ENCODE data around the gene GLT8D2.

GLT8D2 gene

GRCh38 chr12:104049903-104050356 is at the start of gene GLT8D2:
GLT8D2 (minus strand) TSS chr12:104050187; CDS start chr12:104019648, 30,539 bp downstream.
- no peak for DNase-seq (ENCODE audit: low read depth)

DNA sequence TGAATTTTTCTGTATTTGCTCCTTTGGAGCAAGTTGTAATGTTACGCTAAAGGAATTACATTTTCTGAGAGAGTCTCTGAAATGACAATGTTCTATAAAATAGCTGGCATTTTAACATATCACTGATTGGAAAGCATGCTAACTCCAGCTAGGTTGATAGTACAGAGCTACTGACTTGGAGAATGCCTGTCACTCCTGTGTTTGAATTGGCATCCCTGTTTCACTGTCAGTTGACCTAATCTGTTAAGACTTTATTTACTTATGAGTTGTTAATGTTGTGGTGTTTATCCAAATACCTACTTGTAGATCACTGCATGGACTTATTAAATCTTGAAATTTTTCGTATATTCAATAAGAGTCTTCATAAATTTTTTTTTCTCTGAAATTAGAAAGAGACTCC is 48.0 kb upstream of the GLT8D2 start:
- DNase-seq (ENCODE audit: low read depth) = no peak

GRCh38 chr12:104095289-104095688 is 45.3 kb upstream of the GLT8D2 start:
- no peak for DNase-seq (ENCODE audit: low read depth)

GRCh38 chr12:104094284-104094683 is 44.3 kb upstream of the GLT8D2 start:
- DNase-seq (ENCODE audit: low read depth) = no peak

GRCh38 chr12:104091136-104091535 is 41.1 kb upstream of the GLT8D2 start:
- no peak for DNase-seq (ENCODE audit: low read depth)

DNA sequence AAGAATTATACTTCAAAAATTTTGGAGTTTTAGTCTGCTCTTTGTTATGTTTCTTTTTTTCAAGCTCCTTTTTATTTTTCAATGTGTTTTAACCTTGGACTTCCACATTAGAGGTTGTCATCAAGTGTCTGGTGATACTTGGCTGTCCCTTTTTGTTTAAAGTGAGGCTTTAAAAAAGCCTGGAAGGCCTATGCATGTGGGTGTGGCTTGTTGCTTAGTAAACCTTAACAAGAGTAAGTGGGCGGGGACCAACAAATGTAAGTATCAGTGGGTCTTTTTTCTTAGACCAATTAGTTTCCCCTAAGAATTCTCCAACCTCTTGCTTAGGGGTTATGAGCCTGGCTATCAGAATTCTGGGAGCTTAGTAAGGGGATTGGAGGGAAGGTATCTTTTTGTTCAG is 40.7 kb upstream of the GLT8D2 start:
- no peak for DNase-seq (ENCODE audit: low read depth)

DNA sequence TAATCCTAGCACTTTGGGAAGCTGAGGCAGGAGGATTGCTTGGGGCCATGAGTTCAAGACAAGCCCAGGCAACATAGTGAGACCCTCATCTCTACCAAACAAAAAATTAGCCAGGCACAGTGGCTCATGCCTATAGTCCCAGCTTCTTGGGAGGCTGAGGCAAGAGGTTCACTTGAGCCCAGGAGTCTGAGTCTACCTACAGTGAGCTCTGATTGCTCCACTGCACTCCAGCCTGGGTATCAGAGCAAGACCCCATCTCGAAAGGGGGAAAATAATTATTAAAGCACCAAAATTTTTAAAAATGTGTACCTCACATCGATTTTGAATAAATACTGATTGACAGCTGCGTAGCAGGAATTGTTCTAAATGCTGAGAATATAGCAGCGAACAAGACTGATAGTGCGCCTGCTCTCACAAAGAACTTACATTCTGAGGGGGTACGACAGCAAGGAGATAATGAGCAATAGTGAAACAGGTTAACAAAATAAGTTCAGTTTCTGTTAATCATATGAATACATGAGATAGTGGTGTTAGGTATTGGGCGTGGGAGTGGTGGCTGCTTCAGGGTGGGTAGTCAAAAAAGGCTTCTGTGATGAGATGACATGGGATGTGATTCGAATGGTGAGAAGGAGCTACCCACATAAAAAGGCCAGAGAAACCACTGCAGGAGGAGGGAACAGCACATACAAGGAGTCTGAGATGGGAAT is 33.9 kb upstream of the GLT8D2 start:
- DNase-seq (ENCODE audit: low read depth) = no peak

DNA sequence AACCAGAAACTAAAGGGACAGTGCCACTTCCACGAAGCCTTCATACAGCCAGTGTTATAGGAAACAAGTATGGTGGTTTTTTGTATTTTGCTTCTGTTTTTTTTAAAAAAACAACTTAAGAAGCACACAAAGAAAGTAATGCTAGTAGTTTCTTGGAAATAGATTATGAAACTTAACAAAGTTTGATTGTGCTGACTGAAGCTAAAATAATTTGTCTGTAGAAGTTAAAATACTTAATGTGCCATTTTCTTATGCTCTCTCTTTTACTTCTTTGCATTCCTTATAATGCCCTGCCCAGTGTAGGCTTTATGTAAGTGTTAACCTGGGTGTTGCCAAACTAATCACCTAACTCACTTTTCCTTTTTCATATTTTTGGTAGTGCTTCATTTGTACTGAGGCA is 30.8 kb upstream of the GLT8D2 start:
- no peak for DNase-seq (ENCODE audit: low read depth)

DNA sequence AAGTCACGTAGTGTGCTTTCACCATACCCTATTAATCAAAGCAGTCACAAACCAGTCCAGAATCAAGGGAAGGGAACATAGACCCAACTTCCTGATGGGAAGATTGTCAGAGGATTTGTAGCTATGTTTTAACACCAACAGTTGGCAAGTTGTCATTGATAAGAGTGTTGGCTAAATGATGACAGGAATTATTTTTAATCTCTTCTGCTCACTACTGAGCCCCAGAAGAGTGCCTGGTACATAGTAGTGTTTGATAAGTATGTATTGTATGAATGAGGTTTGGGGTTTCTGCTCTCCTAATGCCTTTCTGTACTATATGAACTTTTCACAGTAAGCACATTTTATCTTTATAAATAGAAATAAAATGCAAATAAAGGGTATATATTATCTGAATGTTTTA is 29.0 kb upstream of the GLT8D2 start:
- no peak for DNase-seq (ENCODE audit: low read depth)

DNA sequence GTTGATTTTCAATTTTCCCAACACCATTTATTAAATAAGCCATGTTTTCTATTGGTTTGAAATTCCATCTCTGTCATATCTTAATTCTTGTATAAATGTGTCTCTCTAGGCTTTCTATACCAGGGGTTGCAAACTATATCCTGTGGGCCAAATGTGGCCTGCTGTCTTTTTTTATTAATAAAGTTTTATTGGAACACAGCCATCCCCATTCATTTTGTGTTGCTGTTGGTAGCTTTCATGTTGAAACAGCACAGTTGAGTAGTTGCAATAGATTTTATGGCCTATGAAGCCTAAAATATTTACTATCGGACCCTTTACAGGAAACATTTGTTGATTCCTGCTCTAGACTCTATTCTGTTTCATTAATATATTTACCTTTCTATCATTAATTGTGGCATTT is 23.7 kb upstream of the GLT8D2 start:
- DNase-seq (ENCODE audit: low read depth) = no peak

- DNase-seq (ENCODE audit: low read depth) = no peak
Measured at GRCh38 chr12:104072099-104072498, 22.1 kb upstream of the GLT8D2 start.

- no peak for DNase-seq (ENCODE audit: low read depth)
Measured at GRCh38 chr12:104064842-104065427, 14.9 kb upstream of the GLT8D2 start.

DNA sequence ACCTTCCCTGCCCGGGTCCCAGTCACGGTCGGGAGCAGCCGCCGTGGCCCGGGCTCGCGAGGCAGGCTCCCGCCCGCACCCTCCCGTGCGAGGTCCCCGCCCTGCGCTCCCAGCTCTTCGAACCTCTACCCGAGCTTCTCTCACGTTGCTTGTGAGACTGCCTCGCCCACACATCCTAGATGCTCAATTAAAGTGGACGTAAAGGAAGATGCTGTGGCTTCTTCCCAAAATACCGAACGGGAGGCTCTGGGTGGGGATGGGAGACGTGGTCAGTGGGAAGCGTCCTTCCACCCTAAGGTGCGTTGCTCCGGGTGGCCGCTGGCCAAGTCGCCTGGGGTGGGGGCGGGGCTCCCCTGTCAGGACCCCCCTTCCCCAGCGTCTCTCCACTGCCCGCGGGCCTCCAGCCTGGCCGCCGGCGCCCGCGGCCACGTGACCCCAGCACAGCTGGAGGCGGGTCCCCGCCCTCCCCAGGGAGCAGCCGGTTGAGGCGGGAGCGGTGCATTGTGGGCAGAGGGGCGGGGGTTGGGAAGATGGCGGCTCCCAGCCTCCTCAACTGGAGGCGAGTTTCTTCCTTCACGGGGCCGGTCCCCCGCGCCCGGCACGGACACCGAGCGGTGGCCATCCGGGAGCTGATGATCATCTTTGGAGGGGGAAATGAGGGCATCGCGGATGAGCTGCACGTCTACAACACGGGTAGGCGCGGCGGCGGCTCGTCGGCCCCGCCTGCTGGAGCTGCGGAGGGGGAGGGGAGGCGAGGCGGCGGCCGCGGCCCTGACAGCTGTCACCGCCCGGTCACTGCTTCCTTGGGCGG is 14.2 kb upstream of the GLT8D2 start, which contains the start of gene HCFC2:
Gene HCFC2 (plus strand): TSS at position 501 of the 811 bp plus-strand sequence. CDS start 30 bp downstream, at position 531.
- DNase-seq (ENCODE audit: low read depth) = peak; percentile 59

GRCh38 chr12:104063712-104064030 is 13.7 kb upstream of the GLT8D2 start:
- peak; percentile 27 for DNase-seq (ENCODE audit: low read depth)

GRCh38 chr12:104060791-104061190 is 10.8 kb upstream of the GLT8D2 start:
- no peak for DNase-seq (ENCODE audit: low read depth)

DNA sequence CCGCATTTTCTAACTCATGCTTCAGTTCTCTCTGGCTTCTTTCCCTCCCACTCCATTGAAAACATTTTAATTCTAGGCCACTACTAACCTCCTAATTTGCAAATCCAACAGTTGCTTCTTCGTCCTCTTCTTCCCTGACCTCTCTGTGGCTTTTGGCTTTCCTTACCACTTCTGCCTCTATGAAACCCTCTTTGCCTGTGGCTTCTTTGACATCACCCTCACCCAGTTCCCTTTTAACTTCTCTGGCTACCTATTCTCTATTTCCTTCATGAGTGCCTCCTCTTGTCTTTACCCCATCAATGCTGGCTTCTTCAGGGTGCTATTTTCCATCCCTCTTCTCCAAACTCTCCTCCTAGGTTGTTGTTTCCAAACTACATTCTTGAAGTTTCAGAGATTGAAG is 10.0 kb upstream of the GLT8D2 start:
- DNase-seq (ENCODE audit: low read depth) = no peak

DNA sequence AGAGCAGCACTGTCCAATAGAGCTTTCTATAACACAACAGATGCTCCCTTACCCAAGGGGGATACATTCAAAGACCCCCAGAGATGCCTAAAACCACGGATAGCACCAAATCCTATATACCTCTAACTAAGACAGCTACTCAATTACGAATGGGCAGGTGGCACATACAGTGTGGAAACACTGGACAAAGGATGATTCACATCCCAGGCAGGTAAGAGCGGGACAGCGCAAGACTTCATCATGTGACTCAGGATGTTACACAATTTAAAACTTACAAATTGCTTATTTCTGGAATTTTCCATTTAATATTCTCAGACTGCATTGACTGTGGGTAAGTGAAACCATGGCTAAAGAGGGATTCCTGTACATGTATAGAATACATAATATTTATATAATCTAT is 8.8 kb upstream of the GLT8D2 start:
- no peak for DNase-seq (ENCODE audit: low read depth)

GRCh38 chr12:104057771-104058197 is 7.8 kb upstream of the GLT8D2 start:
- DNase-seq (ENCODE audit: low read depth) = no peak

GRCh38 chr12:104056419-104056972 is 6.5 kb upstream of the GLT8D2 start:
- DNase-seq (ENCODE audit: low read depth) = no peak

- DNase-seq (ENCODE audit: low read depth) = no peak
Measured at GRCh38 chr12:104055686-104056388, 5.8 kb upstream of the GLT8D2 start.

GRCh38 chr12:104054681-104055346 is 4.8 kb upstream of the GLT8D2 start:
- no peak for DNase-seq (ENCODE audit: low read depth)

Data from HS-27A (cell line).